Upper lobe of left lung (tissue), 4 donors: ENCODE results near the gene FAM199X.

Experiments
- CTCF ChIP-seq, 6 experiments: fragments of 450-650 bp in 4 of 6; fragments of 200-600 bp in 2 of 6; sonication (generic) in 2 of 6; IDR thresholded peaks; one replicate each; pipeline ENCODE4 v1.5.1; 2016 to 2019; ENCODE audit warnings: antibody characterized with exemption in 6 of 6
- EP300 ChIP-seq, 4 donors: sonication (generic); formaldehyde crosslinking; IDR thresholded peaks; one replicate each; pipeline ENCODE4 v1.5.1; 2017; ENCODE audit warnings: antibody characterized with exemption in 4 of 4, control low read depth in 2 of 4
- POLR2A ChIP-seq, 4 donors: fragments of 450-650 bp; IDR thresholded peaks; one replicate each; pipeline ENCODE4 v1.5.1; 2016 to 2017; ENCODE audit warnings: antibody characterized with exemption in 4 of 4, mild to moderate bottlenecking in 2 of 4

GRCh38 chrX:104118765-104119164 lies 47.5 kb upstream of the FAM199X start:
- TF ChIP-seq CTCF (IDR thresholded peaks at IDR 0.05) (no peak), POLR2A (IDR thresholded peaks at IDR 0.05) (no peak), EP300 (IDR thresholded peaks at IDR 0.05) (no peak)
